ENCODE measurements around the gene MND1. TPM values are rescaled to one million over a fixed set of nuclear protein-coding genes. Genes with fewer than 3 reads are reported as not detected.

MND1 gene
- total RNA-seq, 1 donor from 2014 or later = 33.6 TPM

- no peak for TF ChIP-seq CTCF (conservative IDR thresholded peaks at IDR 0.05)
- Mint-ChIP-seq H3K36me3 (ENCODE audit: low read depth) (peaks cover 25% of the 10 kb centered on the region), H3K4me3 (no peak overlapping the region), H3K27me3 (ENCODE audit: low read depth) (no peaks in the 10 kb centered on the region), H3K9me3 (peaks cover 3% of the 10 kb centered on the region), H3K4me1 (no peaks in the 10 kb centered on the region), H3K27ac (ENCODE audit: unreplicated experiment) (no peak overlapping the region)
- DNase-seq (ENCODE audit: low read depth, low spot score) = no peak
Measured at GRCh38 chr4:153401501-153401900, 57.0 kb downstream of the MND1 start.

GRCh38 chr4:153402366-153402765, 57.9 kb downstream of the MND1 start:
- DNase-seq (ENCODE audit: low read depth, low spot score) = no peak
- Mint-ChIP-seq H3K4me3 (no peak overlapping the region), H3K4me1 (no peaks in the 10 kb centered on the region), H3K27ac (ENCODE audit: unreplicated experiment) (no peak overlapping the region), H3K27me3 (ENCODE audit: low read depth) (no peaks in the 10 kb centered on the region), H3K36me3 (ENCODE audit: low read depth) (peaks cover 30% of the 10 kb centered on the region), H3K9me3 (peaks cover 6% of the 10 kb centered on the region)
- TF ChIP-seq CTCF (conservative IDR thresholded peaks at IDR 0.05) = no peak

- no peak for DNase-seq (ENCODE audit: low read depth, low spot score)
- H3K27ac Mint-ChIP-seq (ENCODE audit: unreplicated experiment) = no peak overlapping the region
- no peak overlapping the region for H3K4me3 Mint-ChIP-seq
- peaks cover 9% of the 10 kb centered on the region for H3K9me3 Mint-ChIP-seq
- H3K4me1 Mint-ChIP-seq = peaks cover 4% of the 10 kb centered on the region
- peaks cover 30% of the 10 kb centered on the region for H3K36me3 Mint-ChIP-seq (ENCODE audit: low read depth)
- TF ChIP-seq CTCF (conservative IDR thresholded peaks at IDR 0.05) = no peak
- no peaks in the 10 kb centered on the region for H3K27me3 Mint-ChIP-seq (ENCODE audit: low read depth)
Measured at GRCh38 chr4:153403726-153404125, 59.2 kb downstream of the MND1 start.

GRCh38 chr4:153407906-153408305, 63.4 kb downstream of the MND1 start:
- Mint-ChIP-seq H3K9me3 (peaks cover 9% of the 10 kb centered on the region), H3K27me3 (ENCODE audit: low read depth) (no peaks in the 10 kb centered on the region), H3K4me1 (peaks cover 10% of the 10 kb centered on the region), H3K36me3 (ENCODE audit: low read depth) (peaks cover 30% of the 10 kb centered on the region), H3K4me3 (no peak overlapping the region), H3K27ac (ENCODE audit: unreplicated experiment) (no peak overlapping the region)
- DNase-seq (ENCODE audit: low read depth, low spot score) = no peak
- no peak for TF ChIP-seq CTCF (conservative IDR thresholded peaks at IDR 0.05)

GRCh38 chr4:153408932-153409331, 64.4 kb downstream of the MND1 start:
- Mint-ChIP-seq H3K4me3 (no peak overlapping the region), H3K9me3 (peaks cover 9% of the 10 kb centered on the region)

More at GRCh38 chr4:153408932-153409331, 64.4 kb downstream of the MND1 start:
- peaks cover 29% of the 10 kb centered on the region for H3K36me3 Mint-ChIP-seq (ENCODE audit: low read depth)
- H3K4me1 Mint-ChIP-seq = peaks cover 18% of the 10 kb centered on the region
- TF ChIP-seq CTCF (conservative IDR thresholded peaks at IDR 0.05) = no peak
- no peaks in the 10 kb centered on the region for H3K27me3 Mint-ChIP-seq (ENCODE audit: low read depth)
- no peak overlapping the region for H3K27ac Mint-ChIP-seq (ENCODE audit: unreplicated experiment)
- DNase-seq (ENCODE audit: low read depth, low spot score) = no peak
